Glomerular visceral epithelial cell (primary cell): Measurements from ENCODE around the gene LRRC70.
"Not testable (repeated sequence)": the region's sequence is repeated elsewhere in the genome, so short reads cannot be mapped to it uniquely, and the experiment has no call there.

ENCODE experiments used
- DNase-seq: peaks from one replicate; pipeline ENCODE4 v3.0.0-alpha.2; 2016; ENCODE audit errors: extremely low spot score

LRRC70 gene, protein sequence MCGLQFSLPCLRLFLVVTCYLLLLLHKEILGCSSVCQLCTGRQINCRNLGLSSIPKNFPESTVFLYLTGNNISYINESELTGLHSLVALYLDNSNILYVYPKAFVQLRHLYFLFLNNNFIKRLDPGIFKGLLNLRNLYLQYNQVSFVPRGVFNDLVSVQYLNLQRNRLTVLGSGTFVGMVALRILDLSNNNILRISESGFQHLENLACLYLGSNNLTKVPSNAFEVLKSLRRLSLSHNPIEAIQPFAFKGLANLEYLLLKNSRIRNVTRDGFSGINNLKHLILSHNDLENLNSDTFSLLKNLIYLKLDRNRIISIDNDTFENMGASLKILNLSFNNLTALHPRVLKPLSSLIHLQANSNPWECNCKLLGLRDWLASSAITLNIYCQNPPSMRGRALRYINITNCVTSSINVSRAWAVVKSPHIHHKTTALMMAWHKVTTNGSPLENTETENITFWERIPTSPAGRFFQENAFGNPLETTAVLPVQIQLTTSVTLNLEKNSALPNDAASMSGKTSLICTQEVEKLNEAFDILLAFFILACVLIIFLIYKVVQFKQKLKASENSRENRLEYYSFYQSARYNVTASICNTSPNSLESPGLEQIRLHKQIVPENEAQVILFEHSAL

DNA sequence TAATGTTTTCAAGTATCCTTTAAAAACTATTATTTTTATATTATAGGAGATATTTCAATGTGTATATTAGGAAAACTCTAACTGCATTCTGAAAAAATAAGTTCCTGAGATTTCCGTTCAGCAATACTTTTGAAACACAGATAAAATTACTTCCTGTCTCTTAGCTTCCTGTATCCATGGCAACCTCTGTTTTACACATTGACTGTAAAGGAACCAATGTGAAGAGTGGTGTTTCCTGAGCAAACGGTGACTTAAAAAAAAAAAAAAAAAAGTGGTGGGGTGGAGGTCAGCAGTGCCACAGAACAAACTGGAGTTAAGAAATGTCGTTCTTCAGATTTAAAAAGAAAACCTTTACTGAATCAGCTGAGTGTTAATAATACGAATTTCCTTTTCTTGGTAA, at the start of gene LRRC70:
Gene LRRC70 (plus strand): TSS at position 280 of the 400 bp plus-strand sequence. CDS start 620 bp downstream, outside the sequence.
- peak; percentile 4 for DNase-seq

DNA sequence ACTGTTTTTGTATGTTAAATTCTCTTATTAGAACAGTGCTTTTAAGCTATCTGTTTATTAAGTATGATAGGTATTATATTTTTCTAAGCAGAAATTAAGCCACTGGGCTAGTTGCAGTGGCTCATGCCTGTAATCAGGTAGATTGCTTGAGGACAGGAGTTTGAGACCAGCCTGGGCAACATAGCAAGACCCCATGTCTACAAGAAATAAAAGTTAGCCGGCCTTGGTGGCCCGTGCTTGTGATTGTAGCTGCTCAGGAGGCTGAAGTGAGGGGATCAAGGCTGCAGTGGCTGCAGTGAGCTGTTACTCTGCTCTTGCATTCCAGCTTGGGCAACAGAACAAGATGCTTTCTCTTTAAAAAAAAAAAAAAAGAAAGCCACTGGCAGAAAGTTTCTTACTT, 45.0 kb upstream of the LRRC70 start:
- no peak for DNase-seq

DNA sequence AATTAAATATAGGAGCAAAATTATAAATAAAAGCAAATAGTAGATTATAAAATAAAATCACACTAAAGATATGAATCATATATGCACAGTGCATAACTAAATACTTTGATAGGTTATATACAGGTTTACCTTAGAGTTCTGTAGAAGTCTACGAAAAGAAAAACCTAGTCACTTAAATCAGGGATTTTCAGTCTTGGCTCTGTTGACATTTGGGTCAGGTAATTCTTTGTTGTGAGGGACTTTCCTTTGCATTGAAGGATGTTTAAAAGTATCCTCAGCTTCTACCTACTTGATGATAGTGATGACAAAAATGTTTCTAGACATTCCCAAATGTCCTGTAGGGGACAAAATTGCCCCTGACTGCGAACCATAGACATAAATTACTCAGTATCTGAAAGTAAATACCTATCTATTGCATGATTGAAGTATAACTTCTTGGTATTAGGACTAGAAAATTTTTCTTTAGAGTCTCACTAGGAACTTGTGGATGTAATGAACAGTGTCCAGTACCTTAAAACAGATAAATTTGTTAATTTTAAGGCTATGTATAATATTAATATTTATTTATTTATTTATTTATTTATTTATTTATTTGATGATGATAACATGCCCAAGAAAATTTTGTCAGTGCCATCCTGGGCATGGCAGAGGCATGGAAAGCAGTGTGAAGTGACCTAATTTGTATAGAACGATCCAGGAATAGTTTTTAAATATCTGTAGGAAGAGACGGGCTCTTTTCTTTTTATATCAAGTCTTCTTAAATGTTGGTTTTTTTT, 44.0 kb upstream of the LRRC70 start:
- DNase-seq: no peak

DNA sequence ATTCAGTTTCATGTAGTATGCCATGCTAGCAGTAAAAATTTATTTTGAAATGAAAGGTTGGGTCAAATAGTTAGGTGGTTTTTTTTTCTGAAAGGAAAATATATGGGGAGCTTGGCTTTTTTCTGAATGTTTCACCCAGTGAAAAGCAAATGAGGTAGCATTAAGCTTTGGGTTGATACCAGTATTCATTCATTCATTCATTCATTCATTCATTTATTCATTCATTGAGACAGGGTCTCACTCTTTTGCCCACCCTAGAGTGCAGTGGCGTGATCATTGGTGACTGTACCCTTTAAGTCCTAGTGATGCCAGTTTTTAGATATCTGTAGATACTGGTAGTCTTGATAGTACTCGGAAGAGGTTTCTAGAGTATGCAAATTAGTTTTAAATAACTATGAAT, 42.4 kb upstream of the LRRC70 start:
- no peak for DNase-seq

DNA sequence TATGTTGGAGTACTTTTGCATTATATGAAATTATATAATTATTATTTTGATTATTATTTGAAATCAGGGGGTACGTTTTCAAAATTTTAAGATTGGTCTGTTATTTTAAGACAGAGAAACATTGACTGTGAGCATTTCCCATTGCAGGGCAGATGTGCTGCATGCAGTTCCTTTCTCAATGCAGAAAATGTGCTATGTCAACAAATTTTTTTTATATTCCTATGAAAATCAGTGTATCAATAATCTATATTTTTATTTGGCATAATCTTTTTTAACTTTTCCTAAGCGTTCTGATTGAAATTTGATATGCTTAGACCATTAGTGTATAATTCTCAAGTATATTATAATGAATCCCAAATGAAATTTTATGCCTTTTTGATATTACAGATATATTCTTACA, 41.8 kb upstream of the LRRC70 start:
- no peak for DNase-seq

DNA sequence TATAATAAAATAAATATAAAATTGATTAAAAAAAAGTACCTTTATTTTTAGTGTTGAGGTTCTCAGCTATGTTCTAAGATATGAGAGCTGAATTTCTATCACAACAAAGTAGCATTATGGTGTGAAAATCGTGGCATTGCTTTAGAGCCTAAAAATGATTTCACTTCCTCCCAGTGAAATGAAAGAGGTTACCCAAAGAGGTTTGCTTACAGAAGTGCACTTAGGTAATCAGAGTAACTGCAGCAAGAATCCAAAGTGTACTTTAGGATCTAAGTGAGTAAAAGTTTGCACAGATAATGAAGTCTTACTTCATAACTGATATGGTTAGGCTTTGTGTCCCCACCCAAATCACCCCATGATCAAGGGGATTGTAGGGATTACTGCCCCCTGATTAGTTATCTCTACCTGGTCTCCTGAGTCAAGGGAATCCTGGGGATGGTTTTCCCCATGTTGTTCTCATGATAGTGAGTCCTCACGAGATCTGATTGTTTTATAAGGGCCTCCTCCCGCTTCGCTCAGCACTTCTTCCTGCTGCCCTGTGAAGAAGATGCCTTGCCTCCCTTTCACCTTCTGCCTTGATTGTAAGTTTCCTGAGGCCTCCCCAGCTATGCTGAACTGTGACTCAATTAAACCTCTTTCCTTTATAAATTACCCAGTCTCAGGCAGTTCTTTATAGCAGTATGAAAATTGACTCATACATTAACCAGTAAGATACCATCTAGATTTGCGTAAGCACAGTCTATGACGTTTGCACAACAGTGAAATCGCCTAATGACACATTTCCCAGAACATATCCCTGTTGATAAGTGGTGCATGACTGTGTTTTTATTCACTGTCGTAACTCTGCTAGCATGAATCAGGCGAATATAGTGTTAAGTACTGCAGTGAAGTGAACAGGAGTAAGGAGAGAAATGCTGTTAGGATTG, 40.3 kb upstream of the LRRC70 start:
- peak; percentile 9 for DNase-seq

DNA sequence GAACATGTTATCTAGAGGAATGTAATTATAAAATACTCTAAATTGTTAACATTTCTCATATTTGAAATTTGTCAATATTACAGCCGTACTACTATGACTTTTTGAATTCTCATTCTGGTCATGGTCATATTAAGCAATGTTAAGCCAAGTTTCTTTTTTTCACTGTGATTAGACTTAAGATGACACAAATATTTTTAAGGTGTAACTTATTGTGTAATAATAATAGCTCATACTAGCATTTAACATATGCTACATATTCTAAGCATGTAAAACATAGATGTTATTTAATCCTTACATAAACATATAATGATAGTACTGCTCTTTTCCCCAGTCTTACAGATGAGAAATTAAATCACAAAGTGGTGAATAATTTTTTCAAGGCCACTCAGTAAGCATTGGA, 35.9 kb upstream of the LRRC70 start:
- DNase-seq: no peak

DNA sequence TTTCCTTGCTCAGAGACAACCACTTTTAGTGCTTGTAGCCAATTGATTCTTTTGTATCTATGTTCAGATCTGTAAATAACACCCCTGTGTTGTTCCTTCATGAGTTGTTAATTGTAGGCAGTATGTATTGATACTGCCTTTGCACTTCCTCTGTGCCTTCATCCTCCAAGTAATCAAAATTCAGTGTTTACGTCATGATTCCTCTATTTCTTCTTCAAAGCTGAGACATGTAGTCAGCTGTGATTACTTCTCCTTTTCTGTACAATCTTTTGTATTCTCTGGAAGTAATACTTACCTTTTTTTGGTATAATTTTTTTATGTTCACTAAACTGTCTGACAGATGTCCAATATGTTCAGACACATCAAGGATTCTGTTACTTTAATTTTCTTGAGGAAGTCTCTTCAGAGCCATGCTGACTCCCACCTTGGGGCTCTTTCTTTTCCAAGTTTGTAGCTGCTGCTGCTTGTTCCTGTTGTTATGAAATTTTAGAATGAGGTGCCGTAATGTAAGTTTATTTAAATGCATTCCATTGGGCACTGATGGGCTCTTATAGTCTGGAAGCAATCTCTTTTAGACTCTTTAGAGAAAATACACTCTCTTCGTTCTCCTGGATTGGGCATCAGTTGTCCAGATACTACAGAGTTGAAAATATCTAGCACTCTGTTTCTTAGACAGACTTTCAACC, 30.5 kb upstream of the LRRC70 start:
- DNase-seq: no peak

DNA sequence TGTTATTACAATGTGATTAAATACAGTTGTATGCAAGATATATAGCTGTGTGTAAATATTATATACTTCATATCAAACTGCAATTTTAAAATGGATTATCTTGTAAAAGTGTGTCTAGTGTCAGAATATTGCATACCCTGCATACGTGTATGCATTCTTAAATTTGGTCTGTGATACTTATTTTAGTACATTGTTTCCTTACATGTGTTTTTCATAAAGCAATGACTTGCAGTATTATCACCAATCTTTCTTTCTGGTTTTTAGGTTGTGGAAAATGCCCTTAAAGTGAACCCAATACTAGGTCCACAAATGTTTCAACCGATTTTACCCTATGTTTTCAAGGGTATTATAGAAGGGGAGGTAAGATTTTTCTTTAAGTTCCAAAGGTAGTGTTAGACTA, 28.5 kb upstream of the LRRC70 start:
- DNase-seq: no peak

DNA sequence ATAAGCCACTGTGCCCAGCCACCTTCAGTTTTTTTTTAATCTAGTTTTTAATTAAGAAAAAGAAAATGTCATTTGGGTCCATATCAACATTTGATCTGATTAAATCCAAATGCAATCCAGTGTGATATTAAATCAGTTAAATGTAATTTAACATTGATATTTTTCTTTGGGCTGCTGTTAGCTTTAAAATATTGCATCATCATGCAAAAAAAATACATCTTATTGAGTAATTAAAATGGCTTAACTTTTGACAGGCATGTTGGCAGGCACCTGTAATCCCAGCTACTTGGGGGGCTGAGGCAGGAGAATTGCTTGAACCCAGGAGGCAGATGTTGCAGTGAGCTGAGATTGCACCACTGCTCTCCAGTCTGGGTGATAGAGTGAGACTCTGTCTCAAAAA, 22.7 kb upstream of the LRRC70 start:
- no peak for DNase-seq

DNA sequence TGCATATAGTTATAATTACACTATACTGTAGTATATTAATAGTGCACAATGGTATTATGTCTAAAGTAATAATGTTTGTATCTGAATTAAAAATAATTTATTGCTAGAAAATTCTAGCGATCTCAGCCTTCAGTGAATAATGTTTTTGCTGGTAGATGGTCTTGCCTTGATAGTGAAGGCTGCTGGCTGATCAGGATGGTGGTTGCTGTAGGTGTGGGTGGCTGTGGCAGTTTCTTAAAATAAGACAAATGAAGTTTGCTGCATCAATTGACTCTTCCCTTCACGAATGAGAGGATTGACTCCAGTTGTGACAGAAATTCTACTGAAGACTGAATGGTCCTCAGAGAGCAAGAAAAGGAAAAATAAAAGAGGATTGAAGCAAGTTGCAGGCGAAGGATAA, 19.7 kb upstream of the LRRC70 start:
- no peak for DNase-seq

DNA sequence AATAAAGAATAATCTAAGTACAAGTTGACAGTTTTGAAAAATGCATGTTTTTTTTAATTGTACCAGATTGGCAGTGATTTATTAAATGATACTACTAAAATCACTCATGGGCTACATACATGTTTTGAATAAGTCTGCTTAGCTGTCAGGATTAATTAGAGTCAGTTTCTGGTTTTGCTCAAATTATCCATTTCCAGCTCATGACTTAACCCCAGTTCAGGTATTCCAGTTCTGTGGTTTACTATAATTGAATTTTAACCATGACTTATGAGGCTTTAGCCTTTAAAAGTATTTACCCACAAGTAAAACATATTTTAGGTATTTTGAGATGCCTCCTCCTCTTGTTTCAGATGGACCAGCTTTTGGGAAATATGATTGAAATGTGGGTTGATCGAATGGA, 17.8 kb upstream of the LRRC70 start:
- no peak for DNase-seq

DNA sequence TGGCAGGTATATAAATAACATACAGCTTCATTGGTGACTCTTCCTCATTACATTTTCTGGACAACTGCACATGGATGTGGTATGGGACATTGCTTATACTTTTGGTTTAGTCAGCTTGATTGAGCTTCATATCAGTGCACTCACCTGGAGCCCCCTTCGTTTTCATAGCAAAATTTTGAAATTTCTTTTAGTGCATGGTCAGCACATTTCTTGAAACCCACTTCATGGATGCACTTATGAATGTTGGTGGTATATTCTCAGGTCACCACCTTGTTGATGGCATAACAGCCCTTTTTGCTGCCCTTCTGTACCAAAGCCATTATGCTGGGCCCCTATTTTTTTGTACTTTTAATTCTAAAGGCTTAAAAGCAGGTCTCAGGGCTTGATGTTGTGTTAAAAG, 16.7 kb upstream of the LRRC70 start:
- DNase-seq: no peak

DNA sequence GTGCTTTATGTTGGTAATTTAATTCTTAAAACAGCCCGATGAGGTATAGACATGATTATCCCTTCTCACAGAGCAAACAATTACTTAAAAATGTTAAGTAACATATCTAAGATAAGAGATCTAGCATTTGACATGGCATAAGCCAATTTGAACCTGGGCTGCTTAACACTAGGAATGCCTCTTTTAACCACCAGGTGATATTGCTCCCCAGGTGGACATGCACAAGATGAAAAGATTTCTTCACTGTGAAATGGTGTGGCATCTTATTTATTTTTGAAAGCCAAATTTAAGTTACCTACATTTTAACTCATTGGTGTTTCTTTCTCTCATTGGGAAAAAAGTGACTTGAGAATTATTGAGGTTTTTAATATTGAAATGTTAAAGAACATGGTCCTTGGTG, 15.8 kb upstream of the LRRC70 start:
- DNase-seq: no peak

DNA sequence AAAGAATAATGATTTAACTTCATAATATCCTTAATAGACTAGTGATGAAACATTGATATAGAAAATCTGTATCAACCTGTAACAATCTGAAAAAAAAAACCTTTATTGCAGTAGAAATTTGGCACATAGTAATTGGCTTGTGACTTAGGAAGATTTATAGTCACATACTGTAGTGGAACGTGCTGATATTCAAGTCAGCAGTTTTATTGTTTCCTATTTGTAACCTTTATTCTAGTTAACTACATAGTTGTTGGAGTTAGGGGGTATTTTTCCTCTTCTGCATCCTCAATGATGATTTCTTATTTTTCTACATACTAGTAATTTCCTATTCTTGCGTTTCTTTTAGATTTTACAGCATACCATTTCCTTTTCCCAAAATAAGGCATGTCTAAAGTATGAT, 14.5 kb upstream of the LRRC70 start:
- no peak for DNase-seq

DNA sequence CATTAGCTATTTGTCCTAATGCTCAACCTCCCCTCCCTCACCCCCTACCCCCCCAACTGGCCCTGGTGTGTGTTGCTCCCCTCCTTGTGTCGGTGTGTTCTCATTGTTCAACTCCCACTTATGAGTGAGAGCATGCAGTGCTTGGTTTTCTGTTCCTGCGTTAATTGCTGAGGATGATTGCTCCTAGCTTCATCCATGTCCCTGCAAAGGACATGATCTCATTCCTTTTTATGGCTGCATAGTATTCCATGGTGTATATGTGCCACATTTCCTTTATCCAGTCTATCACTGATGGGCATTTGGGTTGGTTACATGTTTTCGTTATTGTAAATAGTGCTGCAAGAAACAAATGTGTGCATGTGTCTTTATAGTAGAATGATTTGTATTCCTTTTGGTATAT, 12.9 kb upstream of the LRRC70 start:
- not testable (repeated sequence) for DNase-seq

DNA sequence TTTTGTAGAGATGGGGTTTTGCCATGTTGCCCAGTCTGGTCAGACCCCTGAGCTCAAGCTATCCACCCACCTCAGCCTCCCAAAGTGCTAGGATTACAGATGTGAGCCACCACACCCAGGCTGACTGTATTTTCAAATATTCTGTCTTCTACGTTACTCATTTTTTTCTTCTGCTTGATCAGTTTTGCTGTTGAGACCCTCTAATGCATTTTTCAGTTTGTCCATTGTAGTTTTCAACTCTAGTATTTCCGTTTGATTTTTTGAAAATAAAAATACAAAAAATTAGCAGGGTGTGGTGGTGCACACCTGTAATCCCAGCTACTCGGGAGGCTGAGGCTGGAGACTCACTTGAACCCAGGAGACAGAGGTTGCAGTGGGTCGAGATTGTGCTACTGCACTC, 10.5 kb upstream of the LRRC70 start:
- DNase-seq: no peak

DNA sequence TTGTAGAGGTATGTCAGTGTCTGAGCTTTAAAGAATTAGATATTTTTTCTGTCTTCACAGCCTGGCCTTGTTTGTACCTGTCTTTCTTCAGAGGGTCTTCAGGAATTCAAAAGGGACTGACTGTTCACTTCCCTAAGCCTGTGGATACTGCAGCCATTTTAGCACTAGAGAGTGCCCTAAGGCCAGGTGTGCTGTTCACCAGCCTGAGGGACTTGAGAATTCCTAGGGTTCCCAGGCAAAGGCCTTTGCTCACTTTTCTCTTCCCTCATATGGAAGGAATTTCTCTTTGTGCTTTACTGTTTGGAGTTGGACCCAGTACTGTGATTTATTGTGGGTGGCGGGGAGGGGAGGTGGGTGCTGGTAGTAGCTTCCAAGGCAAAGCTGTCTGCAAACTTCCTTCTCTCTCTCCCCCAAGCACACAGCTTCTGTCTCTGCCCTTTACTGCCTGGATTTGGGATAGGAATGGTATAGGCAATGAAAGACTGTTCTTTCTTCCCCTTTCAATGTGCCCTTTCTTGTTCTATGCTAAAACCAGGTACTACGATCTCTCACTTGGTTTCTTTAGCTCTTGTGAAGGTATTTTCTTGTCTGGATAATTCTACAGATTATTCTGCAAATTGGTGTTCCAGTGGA, 9.7 kb upstream of the LRRC70 start:
- no peak for DNase-seq

DNA sequence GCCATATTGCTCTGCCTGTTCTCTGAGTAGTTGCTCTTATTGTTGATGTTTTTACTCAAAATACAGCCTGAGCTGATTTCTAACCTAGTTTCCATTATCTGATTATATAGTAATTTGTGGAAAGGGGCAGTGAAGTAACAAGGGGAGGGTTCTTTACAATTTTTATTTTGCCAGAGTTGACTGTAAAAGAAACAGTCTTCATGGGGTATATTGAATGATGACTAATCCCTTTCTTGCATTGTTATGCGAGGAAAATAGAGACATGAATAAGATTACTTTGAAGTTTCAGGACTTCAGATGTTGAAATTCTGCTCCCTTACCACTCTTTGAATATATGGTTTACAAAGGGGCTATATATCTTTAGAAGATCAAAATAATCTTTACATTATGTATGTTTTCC, 9.1 kb upstream of the LRRC70 start:
- no peak for DNase-seq

DNA sequence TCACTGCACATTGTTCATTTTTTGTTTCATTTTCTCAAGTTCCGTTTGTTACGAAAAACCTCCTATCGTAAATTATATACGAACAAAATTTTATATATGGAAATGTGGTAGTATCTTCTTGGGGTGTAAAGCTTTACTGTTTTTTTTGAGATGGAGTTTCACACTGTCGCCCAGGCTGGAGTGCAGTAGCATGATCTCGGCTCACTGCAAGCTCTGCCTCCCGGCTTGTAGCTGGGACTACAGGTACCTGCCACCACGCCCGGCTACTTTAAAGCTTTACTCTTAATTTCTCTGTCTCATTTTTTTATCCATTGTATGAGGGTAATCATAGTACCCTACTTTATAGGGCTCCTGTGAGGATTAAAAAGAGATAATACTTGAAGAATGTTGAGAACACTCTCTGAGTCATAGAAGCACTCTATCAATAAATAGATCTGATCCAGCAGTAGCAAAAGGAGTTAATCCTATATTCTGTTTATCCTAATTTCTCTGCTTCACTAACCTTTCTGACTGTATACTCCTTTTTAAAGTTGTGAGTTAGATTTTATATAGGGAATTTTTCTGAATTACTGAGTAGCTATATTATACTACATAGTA, 5.6 kb upstream of the LRRC70 start:
- no peak for DNase-seq
